ENCODE results near the gene TBATA. TPM values are rescaled to one million over a fixed set of nuclear protein-coding genes. Genes with fewer than 3 reads are reported as not detected.

Gene TBATA
- total RNA-seq (1 to 10 TPM in 2 of 7 donors, under 1 TPM in 5; 0.56 to 2.9 (median 0.66) TPM), polyA plus RNA-seq (under 1 TPM in 1 of 3 donors, not detected in 2; 0.45 TPM)
- long read RNA-seq, donor 1: 0 reads
- long read RNA-seq, donor 2: 0 reads

DNA sequence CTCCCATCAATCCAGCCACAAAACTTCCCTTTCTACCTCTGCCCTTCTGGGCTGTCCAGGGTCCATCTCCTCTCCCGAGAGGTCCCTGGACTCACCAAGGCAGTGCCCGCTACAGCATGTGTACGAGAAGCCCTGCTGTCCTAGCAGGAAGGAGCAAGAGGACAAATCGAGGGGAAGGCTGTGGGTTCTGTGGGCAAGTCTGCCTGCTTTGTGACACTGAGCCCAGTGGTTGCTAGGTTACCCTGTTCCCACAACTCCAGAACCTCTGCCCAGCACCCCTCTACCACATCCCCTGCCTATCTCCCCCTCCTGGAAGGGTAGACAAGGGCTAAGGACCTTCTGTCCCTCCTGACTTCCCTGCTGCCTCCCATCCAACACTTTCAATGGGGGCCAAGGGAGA lies at the start of gene TBATA:
TBATA (minus strand) TSS at position 188 of the 400 bp plus-strand sequence. CDS start 1,998 bp downstream, outside the sequence.
- peak within 1 kb of the TSS in 2 of 8 donors; percentile 32 to 43 for H3K27ac ChIP-seq
- H3K4me3 ChIP-seq: no peak within 1 kb of the TSS
- H3K36me3 ChIP-seq: no peaks in the 10 kb centered on the region
- intact Hi-C loops (cut with DNase I; ENCODE audit: low total_unique reads): no loop called here
- no peak for DNase-seq
- no peak for TF ChIP-seq POLR2A (IDR thresholded peaks at IDR 0.05)
- TF ChIP-seq, protein P1, sequence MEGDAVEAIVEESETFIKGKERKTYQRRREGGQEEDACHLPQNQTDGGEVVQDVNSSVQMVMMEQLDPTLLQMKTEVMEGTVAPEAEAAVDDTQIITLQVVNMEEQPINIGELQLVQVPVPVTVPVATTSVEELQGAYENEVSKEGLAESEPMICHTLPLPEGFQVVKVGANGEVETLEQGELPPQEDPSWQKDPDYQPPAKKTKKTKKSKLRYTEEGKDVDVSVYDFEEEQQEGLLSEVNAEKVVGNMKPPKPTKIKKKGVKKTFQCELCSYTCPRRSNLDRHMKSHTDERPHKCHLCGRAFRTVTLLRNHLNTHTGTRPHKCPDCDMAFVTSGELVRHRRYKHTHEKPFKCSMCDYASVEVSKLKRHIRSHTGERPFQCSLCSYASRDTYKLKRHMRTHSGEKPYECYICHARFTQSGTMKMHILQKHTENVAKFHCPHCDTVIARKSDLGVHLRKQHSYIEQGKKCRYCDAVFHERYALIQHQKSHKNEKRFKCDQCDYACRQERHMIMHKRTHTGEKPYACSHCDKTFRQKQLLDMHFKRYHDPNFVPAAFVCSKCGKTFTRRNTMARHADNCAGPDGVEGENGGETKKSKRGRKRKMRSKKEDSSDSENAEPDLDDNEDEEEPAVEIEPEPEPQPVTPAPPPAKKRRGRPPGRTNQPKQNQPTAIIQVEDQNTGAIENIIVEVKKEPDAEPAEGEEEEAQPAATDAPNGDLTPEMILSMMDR (IDR thresholded peaks at IDR 0.05 in 8 of 11, conservative IDR thresholded peaks at IDR 0.05 in 3 of 11): no peak
- no peak for TF ChIP-seq POLR2AphosphoS5 (IDR thresholded peaks at IDR 0.05)
- peaks cover 0 to 28% (median 0%) of the 10 kb centered on the region in 7 donors for H3K27me3 ChIP-seq (replicated peaks in 1 of 7)
- peaks cover 0 to 5% (median 0%) of the 10 kb centered on the region in 8 donors for H3K9me3 ChIP-seq
- H3K4me1 ChIP-seq: peaks cover 0 to 12% (median 0%) of the 10 kb centered on the region in 6 donors
- WGBS, 5 donors: 8 to 45% (median 31%) methylated on average over 2 to 4 of the region's 4 CpGs

- Histone ChIP-seq H3K27me3 (replicated peaks in 1 of 7) (no peaks in the 10 kb centered on the region), H3K27ac (no peak overlapping the region), H3K36me3 (peaks cover 0 to 56% (median 3%) of the 10 kb centered on the region in 6 donors), H3K9me3 (peaks cover 0 to 11% (median 6%) of the 10 kb centered on the region in 8 donors), H3K4me3 (no peak overlapping the region), H3K4me1 (peaks cover 0 to 57% (median 12%) of the 10 kb centered on the region in 6 donors)
- WGBS, 5 donors: 69 to 90% (median 79%) methylated on average over 7 of the region's 7 CpGs
- DNase-seq: no peak
- intact Hi-C loops (cut with DNase I; ENCODE audit: low total_unique reads): no loop called here
- TF ChIP-seq, protein P1 (IDR thresholded peaks at IDR 0.05 in 8 of 11, conservative IDR thresholded peaks at IDR 0.05 in 3 of 11): no peak
Measured at GRCh38 chr10:70834441-70835151, 49.4 kb upstream of the TBATA start.

- TF ChIP-seq POLR2A (IDR thresholded peaks at IDR 0.05) (no peak), POLR2AphosphoS5 (IDR thresholded peaks at IDR 0.05) (no peak)
- TF ChIP-seq, protein P1 (IDR thresholded peaks at IDR 0.05 in 8 of 11, conservative IDR thresholded peaks at IDR 0.05 in 3 of 11): no peak
- Histone ChIP-seq H3K27me3 (replicated peaks in 1 of 7) (no peaks in the 10 kb centered on the region), H3K36me3 (peaks cover 0 to 61% (median 3%) of the 10 kb centered on the region in 6 donors), H3K4me1 (peaks cover 0 to 57% (median 12%) of the 10 kb centered on the region in 6 donors), H3K9me3 (peaks cover 0 to 11% (median 6%) of the 10 kb centered on the region in 8 donors), H3K4me3 (no peak overlapping the region), H3K27ac (peak overlapping the region in 1 of 8 donors; percentile 5)
- intact Hi-C loops (cut with DNase I; ENCODE audit: low total_unique reads): no loop called here
- 88 to 95% (median 94%) methylated on average over 5 of the region's 5 CpGs for WGBS, 5 donors
- DNase-seq: no peak
Measured at GRCh38 chr10:70834021-70834420, 48.8 kb upstream of the TBATA start.

- Histone ChIP-seq H3K27ac (peak overlapping the region in 1 of 8 donors; percentile 5), H3K4me1 (peaks cover 0 to 60% (median 13%) of the 10 kb centered on the region in 6 donors), H3K9me3 (peaks cover 0 to 11% (median 6%) of the 10 kb centered on the region in 8 donors), H3K27me3 (replicated peaks in 1 of 7) (no peaks in the 10 kb centered on the region), H3K4me3 (no peak overlapping the region), H3K36me3 (peaks cover 0 to 66% (median 3%) of the 10 kb centered on the region in 6 donors)
- WGBS, 5 donors: 66 to 99% (median 95%) methylated on average over 2 of the region's 2 CpGs
- intact Hi-C loops (cut with DNase I; ENCODE audit: low total_unique reads): no loop called here
- DNase-seq: no peak
- TF ChIP-seq, protein P1 (IDR thresholded peaks at IDR 0.05 in 8 of 11, conservative IDR thresholded peaks at IDR 0.05 in 3 of 11): no peak
- TF ChIP-seq POLR2A (IDR thresholded peaks at IDR 0.05): no peak
- TF ChIP-seq POLR2AphosphoS5 (IDR thresholded peaks at IDR 0.05): no peak
Measured at GRCh38 chr10:70833601-70834000, 48.4 kb upstream of the TBATA start.

Data from spleen (tissue), 13 donors.